Measurements from ENCODE around the gene AMN.

DNA sequence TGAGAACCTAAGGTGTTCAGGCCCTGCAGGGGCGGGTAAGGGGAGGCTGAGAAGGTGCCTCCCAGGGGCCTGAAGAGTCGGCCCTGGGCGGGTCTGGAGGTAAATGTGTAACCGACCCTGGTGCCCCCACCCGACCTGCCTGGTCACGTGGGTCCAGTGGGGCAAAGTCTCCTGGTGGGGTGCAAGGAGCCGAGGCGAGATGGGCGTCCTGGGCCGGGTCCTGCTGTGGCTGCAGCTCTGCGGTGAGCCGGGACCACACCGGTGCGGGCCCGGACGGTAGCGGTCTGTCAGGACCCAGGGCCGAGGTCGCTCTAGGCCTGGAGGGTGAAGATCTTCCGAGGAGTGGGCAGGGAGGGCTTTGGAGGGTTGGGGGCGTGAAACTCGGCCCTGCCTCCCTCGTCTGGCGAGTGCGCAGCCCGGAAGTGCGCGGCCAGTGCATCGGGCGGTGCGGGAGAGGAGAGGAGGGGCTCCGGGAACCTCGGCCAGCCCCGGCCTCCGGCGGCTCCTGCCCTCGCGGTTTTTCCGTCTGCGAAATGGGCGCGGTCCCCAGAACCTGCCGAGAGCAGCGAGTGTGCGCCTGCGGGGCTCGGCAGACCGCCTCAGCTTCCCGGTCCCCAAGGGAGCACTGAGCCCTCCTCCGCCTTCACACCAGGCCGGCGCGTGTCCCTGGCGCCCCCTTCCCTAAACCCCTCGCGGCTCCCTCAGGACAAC, at the start of gene AMN:
- TF ChIP-seq, protein P1, sequence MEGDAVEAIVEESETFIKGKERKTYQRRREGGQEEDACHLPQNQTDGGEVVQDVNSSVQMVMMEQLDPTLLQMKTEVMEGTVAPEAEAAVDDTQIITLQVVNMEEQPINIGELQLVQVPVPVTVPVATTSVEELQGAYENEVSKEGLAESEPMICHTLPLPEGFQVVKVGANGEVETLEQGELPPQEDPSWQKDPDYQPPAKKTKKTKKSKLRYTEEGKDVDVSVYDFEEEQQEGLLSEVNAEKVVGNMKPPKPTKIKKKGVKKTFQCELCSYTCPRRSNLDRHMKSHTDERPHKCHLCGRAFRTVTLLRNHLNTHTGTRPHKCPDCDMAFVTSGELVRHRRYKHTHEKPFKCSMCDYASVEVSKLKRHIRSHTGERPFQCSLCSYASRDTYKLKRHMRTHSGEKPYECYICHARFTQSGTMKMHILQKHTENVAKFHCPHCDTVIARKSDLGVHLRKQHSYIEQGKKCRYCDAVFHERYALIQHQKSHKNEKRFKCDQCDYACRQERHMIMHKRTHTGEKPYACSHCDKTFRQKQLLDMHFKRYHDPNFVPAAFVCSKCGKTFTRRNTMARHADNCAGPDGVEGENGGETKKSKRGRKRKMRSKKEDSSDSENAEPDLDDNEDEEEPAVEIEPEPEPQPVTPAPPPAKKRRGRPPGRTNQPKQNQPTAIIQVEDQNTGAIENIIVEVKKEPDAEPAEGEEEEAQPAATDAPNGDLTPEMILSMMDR (IDR thresholded peaks at IDR 0.05), result no peak
- TF ChIP-seq POLR2A (IDR thresholded peaks at IDR 0.05) (no peak), EP300 (IDR thresholded peaks at IDR 0.05) (no peak)

Data from ovary (tissue), 3 donors.